IPS-18c (cell line): ENCODE measurements around the gene EED.

Experiments used
- H3K4me3 ChIP-seq: 2 replicates; pipeline ENCODE4 v1.7.0; 2013; ENCODE audit warnings: low read depth, mild to moderate bottlenecking, low read length, moderate library complexity; ENCODE audit not compliant: insufficient read depth
- H3K9me3 ChIP-seq: one replicate; pipeline ENCODE4 v1.6.1; 2013; ENCODE audit warnings: mild to moderate bottlenecking, low read length, moderate library complexity; ENCODE audit not compliant: control insufficient read depth, insufficient read depth

Gene EED

GRCh38 chr11:86241956-86242535 lies 2.5 kb upstream of the EED start:
- H3K9me3 ChIP-seq, result no peaks in the 10 kb centered on the region
- H3K4me3 ChIP-seq, result no peak overlapping the region

GRCh38 chr11:86243396-86243795 lies 1.2 kb upstream of the EED start:
- H3K9me3 ChIP-seq, result no peaks in the 10 kb centered on the region
- H3K4me3 ChIP-seq, result no peak overlapping the region

- Histone ChIP-seq H3K4me3 (peak overlapping the region; percentile 77; the same call in 1 of the 2 replicates), H3K9me3 (no peaks in the 10 kb centered on the region)
Observed at GRCh38 chr11:86244063-86244521, 461 bp upstream of the EED start.

GRCh38 chr11:86245369-86246292 lies 1.1 kb downstream of the EED start:
- Histone ChIP-seq H3K4me3 (peak overlapping the region; percentile 77), H3K9me3 (no peaks in the 10 kb centered on the region)

GRCh38 chr11:86246293-86246675 lies 1.7 kb downstream of the EED start:
- Histone ChIP-seq H3K4me3 (peak overlapping the region; percentile 77; the same call in 1 of the 2 replicates), H3K9me3 (no peaks in the 10 kb centered on the region)

GRCh38 chr11:86247608-86248007 lies 3.1 kb downstream of the EED start:
- no peak overlapping the region for H3K4me3 ChIP-seq
- no peaks in the 10 kb centered on the region for H3K9me3 ChIP-seq

GRCh38 chr11:86248609-86249008 lies 4.1 kb downstream of the EED start:
- no peak overlapping the region for H3K4me3 ChIP-seq
- no peaks in the 10 kb centered on the region for H3K9me3 ChIP-seq

DNA sequence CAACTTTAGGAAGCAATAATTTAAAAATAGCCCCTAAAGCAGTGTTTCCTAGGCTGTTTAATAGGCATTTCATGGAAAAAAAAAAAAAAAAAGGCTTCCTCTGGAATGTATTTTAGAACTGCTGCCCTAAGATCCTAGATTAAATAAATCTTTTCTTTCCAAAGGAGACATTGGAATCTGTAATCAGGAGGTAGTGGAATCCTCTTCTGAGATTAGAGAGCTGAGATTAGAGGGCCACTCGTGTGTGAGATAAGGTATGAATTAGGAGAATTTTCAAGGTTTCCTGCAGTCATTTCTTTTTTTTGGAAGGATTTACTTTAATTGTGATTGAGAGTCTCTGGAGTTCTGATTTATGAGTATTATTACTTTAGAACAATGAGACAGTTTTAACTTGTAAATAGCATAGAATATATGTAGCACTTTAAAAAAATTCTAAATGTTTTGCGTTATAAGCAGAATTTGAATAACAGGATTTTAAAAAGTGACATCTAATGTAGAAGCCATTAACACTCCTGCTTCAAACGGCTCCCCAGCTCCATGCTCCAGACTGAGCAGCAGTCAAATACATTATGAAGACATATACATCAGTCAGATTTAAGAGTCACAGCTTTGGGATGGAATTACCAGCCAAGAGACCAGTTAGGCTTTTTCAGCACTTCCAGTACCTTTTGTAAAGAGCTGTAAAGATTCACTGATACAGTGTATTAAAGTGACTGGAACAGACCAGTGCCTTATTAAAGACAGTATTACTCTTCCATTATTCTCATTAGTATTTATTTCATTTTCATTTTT lies 5.0 kb downstream of the EED start:
- Histone ChIP-seq H3K4me3 (no peak overlapping the region), H3K9me3 (no peaks in the 10 kb centered on the region)

DNA sequence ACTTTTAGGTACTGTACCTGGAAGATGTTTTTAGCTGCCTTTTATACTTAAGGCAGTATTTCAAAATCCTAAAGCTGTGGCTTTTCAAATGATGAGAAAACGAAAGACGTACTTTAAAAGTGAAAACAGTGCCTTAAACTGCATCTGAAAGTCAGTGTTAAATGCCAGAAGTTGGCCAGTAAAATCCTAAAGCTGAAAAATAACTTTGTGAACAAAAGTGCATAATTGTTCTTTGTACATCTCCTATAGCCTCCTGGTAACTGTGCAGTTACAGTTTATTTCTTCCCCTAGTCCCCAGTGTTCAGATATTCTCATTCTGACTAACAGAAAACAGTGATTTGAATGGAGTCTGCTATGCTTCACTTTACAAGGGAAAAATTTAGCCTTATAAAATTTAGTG lies 6.8 kb downstream of the EED start:
- H3K9me3 ChIP-seq, result no peaks in the 10 kb centered on the region
- no peak overlapping the region for H3K4me3 ChIP-seq

DNA sequence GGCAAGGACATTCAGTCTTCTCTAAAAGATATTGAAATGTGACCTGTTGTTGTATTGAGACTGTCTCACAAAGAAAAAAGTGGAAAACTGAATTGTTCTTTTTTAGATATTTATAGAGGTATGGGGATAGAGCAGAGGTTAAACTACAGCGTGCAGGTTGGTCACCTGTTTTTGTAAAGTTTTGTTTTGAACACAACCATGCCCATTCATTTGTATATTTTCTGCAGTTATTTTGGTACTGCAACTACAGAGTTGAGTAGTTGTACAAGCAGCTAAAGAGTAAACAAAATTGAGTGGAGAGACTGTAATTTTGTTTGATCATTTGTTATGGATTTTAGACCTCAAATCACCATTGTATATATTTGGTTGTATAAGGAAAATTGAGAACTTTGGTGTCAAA lies 11.3 kb downstream of the EED start:
- H3K4me3 ChIP-seq, result no peak overlapping the region
- H3K9me3 ChIP-seq, result no peaks in the 10 kb centered on the region

- no peaks in the 10 kb centered on the region for H3K9me3 ChIP-seq
- no peak overlapping the region for H3K4me3 ChIP-seq
Observed at GRCh38 chr11:86256608-86257007, 12.1 kb downstream of the EED start.

DNA sequence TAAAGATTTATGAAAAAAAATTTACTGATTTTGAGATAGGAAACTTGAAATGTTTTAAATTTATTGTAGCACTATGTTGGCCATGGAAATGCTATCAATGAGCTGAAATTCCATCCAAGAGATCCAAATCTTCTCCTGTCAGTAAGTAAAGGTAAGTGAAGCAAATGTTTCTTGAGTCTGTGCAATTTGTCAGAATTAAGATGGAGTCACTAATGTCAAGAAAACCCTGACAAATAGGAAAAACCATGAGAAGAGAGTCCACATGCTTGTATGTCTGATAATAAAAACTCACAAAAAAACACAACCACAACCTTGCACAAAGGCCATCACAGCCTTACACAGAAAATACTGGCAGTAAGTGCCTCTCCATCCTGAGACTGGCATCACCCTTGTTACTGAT lies 12.9 kb downstream of the EED start:
- Histone ChIP-seq H3K4me3 (no peak overlapping the region), H3K9me3 (peaks cover 1% of the 10 kb centered on the region)

DNA sequence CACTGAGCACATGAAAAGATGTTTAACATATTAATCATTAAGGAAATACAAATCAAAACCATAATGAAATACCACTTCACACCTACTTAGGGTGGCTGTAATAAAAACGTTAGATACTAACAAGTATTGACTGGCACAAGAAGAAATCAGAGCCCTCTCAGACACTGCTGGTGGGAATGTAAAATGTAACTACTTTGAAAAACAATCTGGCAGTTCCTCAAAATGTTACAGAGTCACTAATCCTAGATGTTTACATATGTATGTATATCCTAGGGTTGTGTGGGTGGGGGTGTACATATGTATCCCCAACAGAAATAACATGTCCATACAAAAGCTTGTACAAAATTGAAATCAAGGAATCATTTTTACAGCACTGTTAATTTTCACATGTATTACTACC lies 15.2 kb downstream of the EED start:
- H3K4me3 ChIP-seq, result no peak overlapping the region
- H3K9me3 ChIP-seq, result peaks cover 2% of the 10 kb centered on the region

GRCh38 chr11:86261328-86261727 lies 16.8 kb downstream of the EED start:
- Histone ChIP-seq H3K4me3 (no peak overlapping the region), H3K9me3 (peaks cover 2% of the 10 kb centered on the region)

DNA sequence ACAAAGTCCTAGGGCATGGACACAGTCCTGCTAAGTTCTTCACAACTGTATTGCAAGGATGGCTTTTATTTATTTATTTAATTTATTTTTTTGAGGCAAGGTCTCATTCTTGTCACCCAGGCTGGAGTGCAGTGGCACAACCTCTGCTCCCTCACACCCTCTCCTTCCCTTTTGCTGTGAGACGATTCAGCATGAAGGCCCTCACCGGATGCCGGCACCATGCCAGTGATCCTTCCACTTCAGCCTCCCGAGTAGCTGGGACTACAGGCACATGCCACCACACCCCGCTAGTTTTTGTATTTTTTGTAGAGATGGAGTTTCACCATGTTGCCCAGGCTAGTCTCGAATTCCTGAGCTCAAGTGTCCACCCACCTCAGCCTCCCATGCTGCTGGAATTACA lies 17.8 kb downstream of the EED start:
- no peak overlapping the region for H3K4me3 ChIP-seq
- H3K9me3 ChIP-seq, result peaks cover 2% of the 10 kb centered on the region

DNA sequence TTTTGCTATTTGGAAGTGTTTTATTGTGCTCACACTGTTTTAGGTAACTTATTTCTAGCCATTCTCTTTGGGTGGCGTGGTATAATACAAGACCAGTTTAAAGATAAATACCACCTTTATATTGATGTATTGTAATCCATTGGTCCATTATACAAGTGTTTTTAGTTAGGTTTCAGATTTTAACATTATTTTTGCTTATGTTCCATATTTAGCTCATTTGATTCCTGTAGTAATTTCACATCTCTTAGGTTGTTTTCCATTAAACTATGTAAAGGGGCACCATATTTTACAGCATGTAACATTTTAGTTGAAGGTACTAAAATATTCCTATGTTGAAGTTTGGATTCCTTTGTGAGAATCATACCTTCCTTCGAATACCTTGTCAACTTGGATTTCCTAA lies 20.1 kb downstream of the EED start:
- Histone ChIP-seq H3K4me3 (no peak overlapping the region), H3K9me3 (peaks cover 2% of the 10 kb centered on the region)

DNA sequence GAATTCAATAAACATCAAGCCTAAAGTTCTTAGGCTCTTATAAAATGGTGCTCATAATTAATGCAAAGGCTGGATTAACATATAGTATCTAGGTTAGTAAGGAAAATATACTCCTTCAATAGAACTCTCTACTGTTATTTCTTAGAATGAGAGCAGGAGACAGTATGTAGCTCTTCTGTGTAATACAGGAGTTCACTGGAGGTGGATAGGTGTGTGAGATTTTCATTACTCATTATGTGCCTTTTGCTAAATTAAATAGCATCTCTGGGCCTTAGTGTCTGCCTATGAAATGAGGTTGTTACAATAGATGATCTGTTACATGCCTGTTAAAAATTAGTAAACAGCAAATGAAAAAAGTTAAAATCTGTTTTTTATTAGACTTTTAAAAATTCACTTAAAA lies 20.6 kb downstream of the EED start:
- no peak overlapping the region for H3K4me3 ChIP-seq
- peaks cover 2% of the 10 kb centered on the region for H3K9me3 ChIP-seq

GRCh38 chr11:86269645-86270044 lies 25.1 kb downstream of the EED start:
- Histone ChIP-seq H3K9me3 (no peaks in the 10 kb centered on the region), H3K4me3 (no peak overlapping the region)
